Right atrium auricular region (tissue), 2 donors: ENCODE results near the gene RCAN1. TPM values are rescaled to one million over a fixed set of nuclear protein-coding genes. Genes with fewer than 3 reads are reported as not detected.

Experiments used
- DNase-seq: peaks from one replicate; pipeline ENCODE4 v3.0.0-alpha.2; 2019; ENCODE audit warnings: low spot score
- H3K27ac ChIP-seq, 2 donors: fragments of 200-600 bp; sonication (generic); 1 replicate in 1 of 2; 2 replicates in 1 of 2; pipeline ENCODE4 v1.5.1; 2016 to 2019
- H3K27me3 ChIP-seq, 2 donors: fragments of 200-600 bp; sonication (generic); one replicate each; pipeline versions ENCODE4 v1.5.1 to v1.6.0; 2017 to 2019
- H3K36me3 ChIP-seq: fragments of 200-600 bp; sonication (generic); one replicate; pipeline ENCODE4 v1.5.1; 2016
- H3K4me1 ChIP-seq, 2 donors: fragments of 200-600 bp; sonication (generic); one replicate each; pipeline versions ENCODE4 v1.5.1 to v1.6.0; 2017 to 2019
- H3K4me3 ChIP-seq, 2 donors: fragments of 200-600 bp; sonication (generic); 1 replicate in 1 of 2; 2 replicates in 1 of 2; pipeline ENCODE4 v1.5.1; 2017 to 2019; ENCODE audit warnings: mild to moderate bottlenecking in 1 of 2, moderate library complexity in 1 of 2
- H3K9me3 ChIP-seq, 2 donors: fragments of 200-600 bp; sonication (generic); one replicate each; pipeline ENCODE4 v1.5.1; 2019
- total RNA-seq, 2 donors: library from RNA; depleted of rRNA; stranded (reverse); fragments of >200 nt; gene quantifications; one replicate each; pipeline ENCODE4 v1.1.0, GENCODE V29; 2016
- TF ChIP-seq, protein P1 (sequence below), 2 donors: fragments of 200-600 bp; sonication (generic); IDR thresholded peaks; one replicate each; pipeline ENCODE4 v1.5.1; 2019; ENCODE audit warnings: antibody characterized with exemption in 2 of 2

Gene RCAN1
- total RNA-seq, 2 donors from 2014 or later = 26.1 to 38.0 TPM

DNA sequence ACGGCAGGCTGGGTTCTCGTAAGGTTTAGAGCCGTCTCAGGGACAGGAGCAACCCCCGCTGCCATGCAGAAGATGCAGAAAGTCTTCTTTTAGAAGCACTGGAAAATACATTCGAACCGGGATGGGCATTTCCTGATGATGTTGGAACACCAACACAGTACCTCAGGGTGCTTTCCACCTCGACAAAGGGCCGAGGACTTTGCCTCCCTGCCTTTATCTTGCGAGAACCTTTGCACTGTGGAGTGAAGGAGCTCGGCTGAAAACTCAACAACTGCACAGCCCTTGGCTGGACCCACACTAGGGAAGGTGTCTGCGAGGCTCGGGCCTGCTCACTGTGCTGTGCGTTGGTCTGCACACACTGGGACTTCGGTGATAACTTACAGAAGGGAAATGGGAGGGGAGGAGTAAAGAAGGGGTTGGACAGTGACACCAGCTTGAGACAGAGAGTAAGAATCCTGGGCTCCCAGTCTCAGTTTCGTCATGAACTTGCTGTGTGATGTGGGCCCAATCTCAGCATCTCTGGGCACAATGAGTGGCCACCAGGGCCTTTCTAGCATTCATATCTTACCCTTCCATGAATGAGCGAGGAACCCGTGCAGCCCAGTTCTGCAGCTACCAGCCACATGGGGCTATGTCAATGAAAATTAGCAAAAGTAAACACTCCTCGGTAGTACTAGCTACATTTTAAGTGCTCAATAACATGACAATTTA is 18.2 kb downstream of the RCAN1 start:
- no peak overlapping the region for H3K27ac ChIP-seq
- H3K27me3 ChIP-seq = no peaks in the 10 kb centered on the region
- H3K36me3 ChIP-seq = no peaks in the 10 kb centered on the region
- DNase-seq = no peak
- H3K4me3 ChIP-seq = no peak overlapping the region
- TF ChIP-seq, protein P1, sequence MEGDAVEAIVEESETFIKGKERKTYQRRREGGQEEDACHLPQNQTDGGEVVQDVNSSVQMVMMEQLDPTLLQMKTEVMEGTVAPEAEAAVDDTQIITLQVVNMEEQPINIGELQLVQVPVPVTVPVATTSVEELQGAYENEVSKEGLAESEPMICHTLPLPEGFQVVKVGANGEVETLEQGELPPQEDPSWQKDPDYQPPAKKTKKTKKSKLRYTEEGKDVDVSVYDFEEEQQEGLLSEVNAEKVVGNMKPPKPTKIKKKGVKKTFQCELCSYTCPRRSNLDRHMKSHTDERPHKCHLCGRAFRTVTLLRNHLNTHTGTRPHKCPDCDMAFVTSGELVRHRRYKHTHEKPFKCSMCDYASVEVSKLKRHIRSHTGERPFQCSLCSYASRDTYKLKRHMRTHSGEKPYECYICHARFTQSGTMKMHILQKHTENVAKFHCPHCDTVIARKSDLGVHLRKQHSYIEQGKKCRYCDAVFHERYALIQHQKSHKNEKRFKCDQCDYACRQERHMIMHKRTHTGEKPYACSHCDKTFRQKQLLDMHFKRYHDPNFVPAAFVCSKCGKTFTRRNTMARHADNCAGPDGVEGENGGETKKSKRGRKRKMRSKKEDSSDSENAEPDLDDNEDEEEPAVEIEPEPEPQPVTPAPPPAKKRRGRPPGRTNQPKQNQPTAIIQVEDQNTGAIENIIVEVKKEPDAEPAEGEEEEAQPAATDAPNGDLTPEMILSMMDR (IDR thresholded peaks at IDR 0.05) = no peak
- H3K4me1 ChIP-seq = peaks cover 0 to 48% of the 10 kb centered on the region in 2 donors
- H3K9me3 ChIP-seq = no peaks in the 10 kb centered on the region

- DNase-seq = no peak
- no peaks in the 10 kb centered on the region for H3K9me3 ChIP-seq
- no peak overlapping the region for H3K4me3 ChIP-seq
- H3K27me3 ChIP-seq = no peaks in the 10 kb centered on the region
- H3K4me1 ChIP-seq = peaks cover 0 to 61% of the 10 kb centered on the region in 2 donors
- H3K27ac ChIP-seq = no peak overlapping the region
- no peaks in the 10 kb centered on the region for H3K36me3 ChIP-seq
- TF ChIP-seq, protein P1 (IDR thresholded peaks at IDR 0.05) = no peak
Measured at GRCh38 chr21:34595457-34595856, 19.5 kb downstream of the RCAN1 start.

DNA sequence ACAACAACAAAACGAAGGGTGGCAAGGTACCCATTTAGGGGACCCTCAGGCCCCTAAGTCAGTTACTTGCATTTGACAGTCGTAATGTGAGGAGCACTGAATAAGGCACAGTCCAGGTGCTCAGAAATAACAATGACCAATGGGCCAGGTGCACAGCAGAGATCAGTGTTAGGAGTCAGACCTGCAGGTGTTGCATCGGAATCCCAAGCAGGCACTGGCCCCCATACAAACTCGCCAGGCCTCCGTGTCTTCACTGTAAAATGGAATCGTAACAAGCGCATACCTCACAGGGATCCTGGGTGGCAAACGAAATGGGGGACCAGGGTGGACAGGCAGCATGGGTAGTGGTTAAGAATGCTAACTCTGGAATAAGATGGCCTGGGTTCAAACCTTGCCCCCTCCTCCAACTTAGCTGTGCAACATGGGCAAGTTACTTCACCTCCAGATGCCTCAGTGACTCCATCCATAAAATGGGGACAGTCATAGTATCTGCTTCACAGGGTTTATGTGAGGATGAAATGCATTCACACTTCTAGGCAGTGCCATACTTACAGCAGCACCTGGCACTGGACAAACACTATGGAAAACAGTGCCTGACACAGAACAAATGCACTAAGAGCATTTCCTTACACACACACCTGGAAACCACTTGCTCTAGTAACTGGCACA is 20.2 kb downstream of the RCAN1 start:
- TF ChIP-seq, protein P1 (IDR thresholded peaks at IDR 0.05) = no peak
- H3K27ac ChIP-seq = peak overlapping the region; percentile 79 to 88

DNA sequence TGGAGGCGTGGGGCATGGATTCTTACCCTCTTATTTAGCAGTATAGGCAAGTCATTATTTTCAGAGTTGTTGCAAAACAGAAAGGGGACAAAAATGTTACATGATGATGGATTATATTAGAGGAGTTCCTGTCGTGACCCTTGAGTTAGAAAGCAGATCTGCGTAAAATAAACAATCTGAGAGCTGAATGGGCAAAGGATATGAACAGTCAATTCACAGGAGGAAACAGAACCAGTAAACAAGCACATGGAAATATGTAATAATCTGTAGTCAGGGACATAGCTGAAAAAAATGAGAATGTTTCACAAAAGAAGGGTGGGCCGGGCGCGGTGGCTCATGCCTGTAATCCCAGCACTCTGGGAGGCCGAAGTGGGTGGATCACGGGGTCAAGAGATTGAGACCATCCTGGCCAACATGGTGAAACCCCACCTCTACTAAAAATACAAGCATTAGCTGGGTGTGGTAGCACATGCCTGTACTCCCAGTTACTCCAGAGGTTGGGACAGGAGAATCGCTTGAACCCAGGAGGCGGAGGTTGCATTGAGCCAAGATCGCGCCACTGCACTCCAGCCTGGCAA is 20.9 kb downstream of the RCAN1 start:
- Histone ChIP-seq H3K27me3 (no peaks in the 10 kb centered on the region), H3K9me3 (no peaks in the 10 kb centered on the region), H3K4me1 (peaks cover 0 to 68% of the 10 kb centered on the region in 2 donors), H3K4me3 (no peak overlapping the region), H3K27ac (peak overlapping the region; percentile 79 to 88), H3K36me3 (no peaks in the 10 kb centered on the region)
- TF ChIP-seq, protein P1 (IDR thresholded peaks at IDR 0.05) = no peak
- DNase-seq = no peak

More for the DNA sequence above, 20.2 kb downstream of the RCAN1 start:
- H3K27me3 ChIP-seq = no peaks in the 10 kb centered on the region
- H3K4me3 ChIP-seq = no peak overlapping the region
- H3K36me3 ChIP-seq = no peaks in the 10 kb centered on the region
- peaks cover 0 to 68% of the 10 kb centered on the region in 2 donors for H3K4me1 ChIP-seq
- H3K9me3 ChIP-seq = no peaks in the 10 kb centered on the region
- no peak for DNase-seq

- Histone ChIP-seq H3K27ac (peak overlapping the region; percentile 79 to 88), H3K27me3 (no peaks in the 10 kb centered on the region), H3K9me3 (no peaks in the 10 kb centered on the region), H3K4me1 (peaks cover 0 to 68% of the 10 kb centered on the region in 2 donors), H3K4me3 (no peak overlapping the region), H3K36me3 (no peaks in the 10 kb centered on the region)
- TF ChIP-seq, protein P1 (IDR thresholded peaks at IDR 0.05) = no peak
- no peak for DNase-seq
Measured at GRCh38 chr21:34593423-34593822, 21.5 kb downstream of the RCAN1 start.
